NCI-H146 treated with DMSO at 0.1 percent for 48 hours (cell line): ENCODE measurements around the gene TRPV4.
A peak's percentile ranks its signal among the peaks of the same experiment; 100 is the strongest.
"Not testable (repeated sequence)": the region's sequence is repeated elsewhere in the genome, so short reads cannot be mapped to it uniquely, and the experiment has no call there.

Experiments
- DNase-seq: peaks from one replicate; lab custom pipeline; 2025; ENCODE audit not compliant: unreplicated experiment; lab: John Stamatoyannopoulos, UW

TRPV4 gene

DNA sequence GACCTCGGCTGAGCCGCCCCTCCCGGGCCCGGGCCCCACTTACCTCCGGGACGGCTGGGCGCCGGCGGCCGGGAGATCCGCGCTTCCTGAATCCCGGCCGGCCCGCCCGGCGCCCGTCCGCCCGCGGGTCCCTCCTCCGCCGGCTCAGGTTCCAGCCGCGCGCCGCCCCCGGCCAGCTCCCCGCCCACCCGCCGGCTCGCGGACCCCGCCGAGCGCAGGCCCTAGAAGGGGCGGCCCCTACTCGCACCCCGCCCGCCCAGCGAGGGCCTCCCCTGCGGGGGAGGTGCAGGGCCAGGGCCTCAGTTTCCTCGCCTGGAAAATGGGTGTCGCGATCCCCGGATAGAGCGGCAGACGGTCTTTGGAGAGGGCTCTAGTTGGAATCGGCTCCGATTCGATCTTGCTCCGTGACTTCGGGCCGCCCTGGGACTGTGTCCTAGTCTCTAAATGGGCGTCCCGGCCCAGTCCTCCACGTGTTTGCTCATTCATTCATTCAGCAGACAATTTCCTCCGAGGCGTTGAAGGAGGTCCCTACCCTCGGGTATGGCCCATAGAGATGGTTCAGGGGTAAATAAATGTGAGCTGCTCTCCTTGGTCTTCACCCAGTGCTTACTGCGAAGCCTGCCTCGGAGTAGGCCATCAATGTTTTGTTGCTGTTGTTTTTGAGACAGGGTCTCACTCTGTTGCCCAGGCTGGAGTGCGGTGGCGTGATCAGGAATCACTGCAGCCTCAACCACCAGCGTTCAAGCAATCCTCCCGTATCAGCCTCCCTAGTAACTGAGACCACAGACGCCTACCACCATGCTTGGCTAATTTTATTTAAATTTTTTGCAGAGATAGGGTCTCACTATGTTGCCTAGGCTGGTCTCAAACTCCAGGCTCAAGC is at the start of gene TRPV4:
Gene TRPV4 (minus strand): TSS at position 92 of the 883 bp plus-strand sequence. CDS start 18,602 bp downstream, outside the sequence.
- DNase-seq, result no peak

DNA sequence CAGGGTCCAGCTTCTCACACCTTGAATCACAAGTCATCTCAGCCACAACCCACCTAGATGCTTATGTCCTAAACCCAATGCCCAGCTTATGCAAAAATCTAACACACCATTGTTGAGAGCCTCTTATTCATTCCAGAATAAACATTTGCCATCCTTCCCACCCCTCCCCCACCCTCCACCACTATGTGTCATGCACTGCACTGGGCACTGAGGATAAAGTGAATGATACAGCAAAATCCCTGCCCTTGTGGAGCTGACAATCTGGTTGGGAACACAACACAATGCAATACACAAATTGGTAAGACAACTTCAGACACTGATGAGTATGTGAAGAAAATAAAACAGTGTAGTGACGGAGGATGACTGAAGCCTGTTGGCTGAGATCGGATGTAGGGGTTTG is 48.6 kb upstream of the TRPV4 start:
- DNase-seq, result no peak

DNA sequence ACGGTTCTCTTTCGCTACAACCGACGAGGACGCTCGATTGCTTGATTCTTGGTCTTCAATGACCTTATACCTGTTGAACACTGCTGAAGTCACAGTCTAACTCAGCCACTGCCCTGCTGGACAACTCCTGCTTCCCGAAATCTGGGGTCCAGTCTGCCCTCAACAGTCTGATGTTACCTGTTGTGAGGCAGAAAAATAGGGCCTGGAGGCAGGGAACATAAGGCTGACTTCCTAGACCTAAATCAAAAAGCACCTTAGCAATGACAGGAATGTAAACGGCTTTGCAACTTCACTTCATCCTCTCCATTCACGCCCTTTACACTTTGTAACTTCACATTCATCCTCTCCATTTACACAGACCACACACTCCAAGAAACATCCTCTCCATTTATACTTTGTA is 47.7 kb upstream of the TRPV4 start:
- peak; percentile 26 for DNase-seq

DNA sequence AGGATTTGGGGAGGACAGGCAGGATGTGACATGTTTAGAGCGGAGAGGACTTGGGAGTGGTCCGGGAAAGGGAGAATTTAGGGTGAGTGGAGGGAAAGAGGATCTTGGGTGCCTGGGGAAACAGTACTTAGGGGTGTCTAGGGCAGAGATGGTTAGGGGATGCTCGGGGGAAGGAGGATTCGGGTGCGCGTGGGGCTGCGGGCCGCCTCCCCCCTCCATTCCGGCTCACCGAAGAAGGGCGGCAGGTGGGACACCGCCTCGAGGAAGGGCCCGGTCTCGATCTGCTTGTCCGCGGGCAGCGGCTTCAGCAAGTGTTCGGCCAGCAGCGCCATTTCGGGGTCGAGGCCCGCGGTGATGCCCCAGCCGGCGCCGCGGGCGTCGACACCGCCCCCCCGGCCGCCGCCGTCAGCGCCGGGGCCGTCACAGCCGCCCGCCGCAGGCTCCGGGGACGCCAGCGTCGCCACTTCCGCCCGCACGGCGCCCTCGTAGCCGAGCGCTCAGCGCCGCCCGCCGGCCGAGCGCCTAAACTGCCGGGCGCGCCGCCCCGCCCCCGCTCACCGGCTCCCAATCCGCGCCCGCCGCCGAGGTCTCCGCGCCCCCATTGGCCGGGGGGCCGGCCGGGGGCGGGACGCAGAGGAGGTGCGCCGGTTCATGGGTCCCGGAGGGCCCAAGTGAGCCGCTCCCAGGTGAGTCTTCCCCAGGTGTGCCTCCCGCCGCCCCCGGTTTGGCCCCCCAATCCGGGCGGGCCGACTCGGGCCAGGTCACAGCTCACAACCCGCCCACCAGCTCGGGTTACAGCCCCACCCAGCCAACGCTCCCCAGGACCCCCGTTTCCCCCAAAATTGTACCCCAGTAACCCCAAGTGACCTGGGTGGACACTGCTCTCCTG is 47.1 kb upstream of the TRPV4 start, which contains the start of gene GLTP:
Gene GLTP (minus strand): TSS at position 499 of the 889 bp plus-strand sequence. CDS start 167 bp downstream, at position 332.
- peak; percentile 76 for DNase-seq

DNA sequence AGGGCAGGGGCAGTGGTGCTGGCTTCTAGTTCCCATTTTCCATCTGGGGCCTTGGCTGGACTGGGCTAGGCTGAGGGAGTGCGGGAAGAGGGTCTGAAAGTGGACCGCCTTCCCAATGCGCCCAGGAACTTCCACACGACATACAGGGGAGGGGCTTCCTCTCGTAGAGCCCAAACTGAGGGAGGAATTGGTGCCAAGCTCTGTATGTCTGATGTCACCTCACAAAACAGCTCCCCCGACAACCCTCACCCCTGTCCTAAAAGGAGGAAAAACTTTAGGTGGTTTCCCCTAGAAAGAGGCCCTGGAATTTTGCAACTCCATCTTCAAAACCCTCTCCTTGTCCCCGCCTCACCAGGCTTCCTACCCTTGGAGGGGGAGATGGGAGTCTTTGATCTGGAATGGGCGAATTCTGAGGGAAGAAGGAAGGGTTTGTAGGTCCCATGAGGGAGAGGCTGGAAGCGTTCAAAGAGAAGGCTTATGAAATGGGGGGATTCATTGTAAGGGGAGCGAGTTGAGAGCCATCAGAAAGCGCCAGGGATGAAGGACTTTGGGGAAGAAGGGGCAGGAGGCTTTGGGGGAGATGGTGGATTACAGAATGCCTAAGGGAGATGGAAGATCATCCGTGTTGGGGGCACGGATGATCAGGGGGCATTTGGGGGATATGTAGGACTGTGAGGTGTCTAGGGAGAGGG is 46.3 kb upstream of the TRPV4 start:
- DNase-seq, result no peak

DNA sequence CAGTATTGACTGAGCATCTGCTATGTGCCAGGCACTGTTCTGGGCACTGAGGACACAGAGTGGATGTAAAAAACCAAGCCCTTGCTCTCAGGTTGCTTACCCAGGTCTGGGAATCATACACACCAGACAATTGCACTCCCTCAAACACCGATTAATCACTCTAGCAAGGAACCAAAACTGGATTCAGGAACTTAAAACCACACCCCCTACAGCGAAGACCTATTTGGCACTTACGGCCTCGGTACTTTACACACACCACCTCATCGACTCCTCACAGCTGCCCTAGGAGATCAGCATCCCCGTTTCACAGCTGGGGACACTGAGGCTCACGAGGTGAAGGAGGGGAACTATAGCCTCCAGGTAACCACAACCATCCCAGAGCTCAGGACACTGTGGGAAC is 45.6 kb upstream of the TRPV4 start:
- no peak for DNase-seq

DNA sequence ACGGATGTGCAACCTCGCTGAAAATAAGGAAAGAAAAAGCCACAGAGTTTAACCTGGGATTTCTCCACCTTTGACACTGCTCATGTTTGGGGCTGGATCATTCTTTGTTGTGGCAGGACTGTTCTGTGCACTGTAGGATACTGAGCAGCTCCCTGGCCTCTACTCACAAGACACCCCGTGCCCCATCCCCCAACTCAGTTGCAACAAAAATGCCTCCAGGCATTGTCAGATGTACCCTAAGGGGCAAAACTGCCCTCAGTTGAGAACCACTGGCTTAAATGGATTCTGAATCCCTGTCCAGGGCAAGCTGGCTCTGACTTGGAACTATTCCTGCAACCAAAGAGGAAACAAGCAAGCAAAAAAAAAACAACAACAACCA is 45.0 kb upstream of the TRPV4 start:
- no peak for DNase-seq

DNA sequence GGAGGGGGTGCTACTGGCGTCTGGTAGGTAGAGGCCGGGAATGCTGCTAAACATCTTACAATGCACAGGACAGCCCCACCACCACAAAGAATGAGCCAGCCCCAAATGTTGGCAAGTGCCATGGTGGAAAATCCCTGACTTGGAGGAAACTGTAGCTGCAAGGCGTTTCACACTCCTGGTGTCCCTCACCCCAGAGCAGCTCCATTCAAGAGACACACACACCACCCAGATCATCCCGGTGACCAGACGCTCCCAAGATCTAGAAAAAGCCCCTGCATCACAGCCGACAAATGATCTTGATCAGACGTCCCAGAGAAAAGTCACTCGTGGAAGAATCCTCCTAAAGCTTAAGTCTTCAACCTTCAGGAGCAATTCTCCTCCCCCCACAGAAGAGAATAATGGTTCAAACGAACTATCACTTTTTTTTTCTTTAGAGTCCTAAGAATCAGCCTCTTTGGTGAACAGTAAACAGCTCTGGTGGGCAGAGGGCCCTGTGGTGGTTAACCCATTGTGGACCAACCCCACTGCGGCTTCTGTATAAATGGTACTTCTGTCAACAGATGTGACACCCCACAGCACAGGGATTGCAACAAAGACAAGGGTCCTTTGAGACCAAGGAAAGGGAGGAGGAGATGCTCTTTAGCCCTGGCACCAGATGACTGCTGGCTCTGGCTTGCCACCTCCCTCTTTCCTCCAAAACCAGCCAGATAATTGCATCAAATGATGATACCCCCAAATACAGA is 44.5 kb upstream of the TRPV4 start:
- DNase-seq, result no peak

DNA sequence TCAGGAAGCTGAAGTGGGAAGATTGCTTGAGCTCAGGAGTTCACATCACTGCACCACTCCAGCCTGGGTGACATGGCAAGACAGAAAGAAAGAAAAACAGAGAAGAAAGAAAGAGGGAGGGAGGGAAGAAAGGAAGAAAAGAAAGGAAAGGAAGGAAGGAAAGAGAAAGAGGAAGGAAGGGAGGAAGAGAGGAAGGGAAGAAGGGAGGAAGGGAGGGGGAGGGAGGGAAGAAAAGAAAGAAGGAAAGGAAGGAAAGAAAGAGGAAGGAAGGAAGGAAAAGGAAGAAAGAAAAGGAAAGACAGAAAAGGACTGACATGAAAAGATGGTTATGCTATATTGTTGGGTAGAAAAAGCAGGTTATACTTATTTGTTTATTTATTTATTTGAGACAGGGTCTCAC is 43.2 kb upstream of the TRPV4 start:
- no peak for DNase-seq

DNA sequence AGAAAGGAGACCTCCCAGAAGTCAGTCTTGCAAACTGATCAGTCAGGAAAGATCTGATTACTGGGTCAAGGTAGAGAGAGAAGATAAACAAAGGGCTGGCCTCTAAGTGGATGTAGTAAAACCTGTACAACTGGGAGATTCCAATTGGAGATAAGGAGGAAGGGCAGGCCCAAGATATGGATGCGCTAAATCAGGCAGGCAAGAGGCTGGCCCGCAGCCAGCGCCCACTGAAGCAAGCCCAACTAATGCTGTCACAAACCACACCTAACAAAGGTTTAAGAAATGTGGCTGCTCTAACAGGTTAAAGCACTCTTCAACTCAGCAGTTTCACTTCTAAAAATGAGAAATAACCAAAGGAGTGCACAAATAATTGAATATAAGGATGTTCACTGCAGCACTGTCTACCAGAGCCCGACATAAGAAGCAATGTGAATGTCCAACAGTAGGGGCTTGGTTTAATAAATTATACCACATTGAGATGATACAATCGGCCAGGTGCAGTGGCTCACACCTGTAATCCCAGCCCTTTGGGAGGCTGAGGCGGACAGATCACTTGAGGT is 42.5 kb upstream of the TRPV4 start:
- no peak for DNase-seq

DNA sequence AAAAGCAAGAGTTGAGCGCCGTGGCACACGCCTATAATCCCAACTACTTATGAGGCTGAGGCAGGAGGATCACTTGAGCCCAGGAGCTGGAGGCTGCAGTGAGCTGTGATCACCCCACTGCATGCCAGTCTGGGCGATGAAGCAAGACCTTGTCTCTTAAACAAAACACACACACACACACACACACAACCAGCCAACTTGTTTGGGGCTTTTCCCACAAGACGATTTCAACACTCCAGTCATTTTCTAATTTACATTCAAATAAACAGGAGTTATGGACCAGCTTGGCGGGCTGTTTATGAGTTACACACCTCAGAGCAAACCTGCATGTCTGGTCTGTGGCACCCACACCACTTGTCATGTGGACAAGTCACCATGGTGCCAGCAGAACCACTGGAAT is 40.5 kb upstream of the TRPV4 start:
- DNase-seq, result no peak

DNA sequence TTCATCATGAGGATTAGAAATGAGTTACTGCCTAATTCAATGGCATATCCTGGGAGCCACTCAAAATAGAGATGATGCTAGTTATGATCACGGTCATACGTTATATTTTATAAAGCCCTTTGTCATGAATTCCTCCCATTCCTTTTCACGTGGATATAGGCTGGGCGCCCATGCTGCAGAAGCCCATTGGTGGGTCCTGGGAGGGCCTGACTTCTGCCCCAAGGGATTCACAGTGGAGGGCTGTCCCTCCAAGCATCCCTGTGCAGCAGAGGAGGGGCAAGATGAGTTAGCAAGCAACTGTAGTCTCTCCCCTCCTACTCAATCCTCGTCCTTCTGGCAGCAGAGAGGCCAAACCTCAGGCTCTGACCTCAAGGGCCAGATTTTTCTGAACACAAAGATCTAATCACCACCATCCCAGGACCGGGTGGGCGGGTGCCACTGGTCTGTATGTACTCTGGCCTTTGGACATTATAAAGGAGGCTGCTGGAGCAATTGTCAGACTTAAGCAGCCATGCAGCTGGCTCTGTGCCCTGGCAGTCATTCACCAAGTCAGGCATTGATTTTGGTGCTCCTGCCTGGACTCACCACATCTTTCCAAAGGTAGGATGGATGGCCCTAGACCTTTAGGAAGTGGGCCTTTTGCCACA is 38.6 kb upstream of the TRPV4 start:
- no peak for DNase-seq

DNA sequence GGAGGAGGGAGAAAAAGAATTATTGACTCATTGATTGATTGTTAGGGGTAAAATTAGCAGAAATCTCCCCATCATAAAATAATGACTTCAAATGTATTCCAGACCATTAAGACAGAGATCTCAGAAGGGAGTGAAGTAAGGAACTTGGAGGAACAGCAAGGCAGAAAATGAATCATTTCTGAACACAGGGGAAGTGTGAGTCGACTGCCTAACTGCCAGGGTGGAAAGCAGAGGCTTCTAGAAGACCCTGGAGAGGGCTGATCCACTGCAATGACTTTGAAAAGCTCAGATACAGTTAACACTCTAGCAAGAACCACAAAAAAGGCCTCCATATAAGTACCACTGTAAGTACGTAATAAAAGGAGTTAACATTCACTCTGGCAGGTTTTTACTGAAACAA is 37.5 kb upstream of the TRPV4 start:
- DNase-seq, result no peak

DNA sequence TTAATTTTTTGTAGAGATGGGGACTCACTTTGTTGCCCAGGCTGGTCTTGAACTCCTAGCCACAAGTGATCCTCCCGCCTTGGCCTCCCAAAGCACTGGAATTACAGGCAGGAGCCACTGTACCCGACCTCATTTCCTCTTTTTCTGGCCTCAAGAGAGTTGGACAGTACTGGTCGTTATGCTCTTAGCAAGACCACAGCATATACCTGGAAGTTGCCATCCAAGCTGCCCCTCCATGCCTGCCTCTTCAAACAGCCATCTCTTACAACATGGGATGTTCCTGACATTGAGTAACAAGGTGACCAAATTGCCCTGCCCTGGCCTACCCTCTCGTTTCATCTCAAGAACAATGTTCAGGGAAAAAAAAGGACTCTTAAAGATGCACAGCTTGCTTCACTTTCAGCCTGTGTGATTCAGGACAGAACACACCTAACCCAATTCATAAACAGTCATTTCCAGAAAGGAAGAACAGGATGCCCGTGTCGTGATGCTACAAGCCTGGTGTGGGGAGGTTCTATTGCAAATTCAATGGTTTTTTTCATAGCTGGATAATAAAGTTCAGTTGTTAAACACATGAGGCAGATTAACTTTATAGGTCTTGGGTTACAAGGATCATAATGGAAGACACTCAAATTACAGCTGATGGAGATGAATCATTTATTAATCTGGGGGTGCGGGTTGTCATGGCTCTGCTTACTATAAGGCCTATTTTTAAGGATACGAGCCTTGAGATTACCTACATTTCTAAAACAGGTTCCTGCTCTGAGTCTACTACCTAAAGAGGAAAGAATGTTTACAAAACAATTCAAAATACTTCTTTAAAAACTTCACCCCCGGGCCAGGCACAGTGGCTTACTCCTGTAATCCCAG is 35.2 kb upstream of the TRPV4 start:
- DNase-seq, result no peak

DNA sequence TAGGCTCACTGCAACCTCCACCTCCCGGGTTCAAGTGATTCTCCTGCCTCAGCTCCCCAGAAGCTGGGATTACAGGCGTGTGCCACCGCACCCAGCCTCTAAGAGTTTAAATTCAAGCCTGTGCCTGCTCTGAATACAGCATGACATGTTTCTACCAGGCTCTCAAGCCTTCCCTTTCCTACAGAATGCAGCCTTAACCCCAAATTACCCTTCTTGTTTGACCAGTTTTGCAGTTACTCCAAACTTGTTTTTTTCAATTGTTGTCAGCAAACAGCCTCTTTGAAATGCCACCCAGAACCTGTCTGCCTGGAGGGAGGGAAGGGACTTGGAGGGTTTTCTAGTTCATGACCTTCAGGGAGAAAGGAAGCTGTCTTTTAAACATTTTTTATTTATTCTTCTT is 31.7 kb upstream of the TRPV4 start:
- DNase-seq, result no peak

DNA sequence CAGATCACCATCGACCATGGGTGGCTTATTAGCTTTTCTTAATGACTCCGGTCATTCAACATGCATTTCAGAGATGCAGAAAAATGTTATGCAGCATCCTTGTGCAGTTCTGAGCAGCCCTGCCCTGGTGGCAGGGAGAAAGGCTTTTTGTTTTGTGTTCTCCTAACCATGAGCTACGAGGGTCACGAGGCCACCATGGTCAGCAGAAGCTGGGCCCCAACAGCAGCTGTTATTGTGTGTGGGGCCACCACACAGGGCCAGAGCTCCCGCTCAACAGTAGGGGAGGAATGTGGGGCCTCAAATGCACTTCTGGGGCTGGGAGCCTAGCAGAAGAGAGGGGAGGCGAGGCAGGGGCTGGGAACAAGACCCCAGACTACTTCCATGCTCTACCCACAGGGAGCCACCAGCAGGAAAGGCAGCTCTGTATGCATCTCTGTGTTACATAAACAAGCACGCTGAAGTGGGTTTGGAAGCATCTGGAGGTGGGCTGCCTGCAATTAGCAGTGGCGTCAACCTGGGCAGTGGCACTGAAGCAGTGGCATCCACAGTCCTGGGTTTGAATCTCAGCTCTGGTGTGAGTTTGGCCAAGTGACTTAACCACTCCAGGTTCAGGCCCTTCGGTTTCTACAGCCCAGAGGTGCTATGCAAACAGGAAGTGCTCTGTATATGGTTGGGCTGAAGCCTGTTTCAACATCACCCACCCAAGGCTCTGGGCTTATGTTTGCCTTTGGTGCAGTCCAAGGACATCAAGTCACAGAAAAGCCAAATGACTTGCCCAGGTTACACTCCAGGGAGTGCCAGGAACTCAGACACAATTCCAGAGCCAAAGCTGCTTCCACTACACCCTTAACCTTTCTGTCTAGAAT is 30.9 kb upstream of the TRPV4 start:
- DNase-seq, result no peak

DNA sequence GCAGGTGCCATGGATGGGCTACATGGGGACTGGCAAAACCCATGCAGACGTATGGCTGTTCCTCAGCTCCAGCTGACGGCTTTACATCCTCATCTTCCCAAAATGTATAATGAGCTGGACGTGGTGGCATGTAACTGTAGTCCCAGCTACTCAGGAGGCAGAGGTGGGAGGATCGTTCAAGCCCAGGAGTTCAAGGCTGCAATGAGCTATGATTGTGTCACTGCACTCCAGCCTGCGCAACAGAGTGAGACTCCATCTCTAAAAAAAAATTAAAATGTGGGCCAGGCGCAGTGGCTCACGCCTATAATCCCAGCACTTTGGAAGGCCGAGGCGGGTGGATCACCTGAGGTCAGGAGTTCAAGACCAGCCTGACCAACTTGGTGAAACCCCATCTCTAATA is 29.3 kb upstream of the TRPV4 start:
- not testable (repeated sequence) for DNase-seq
